Stimulated activated CD8-positive, alpha-beta memory T cell treated with anti-CD3 and anti-CD28 coated beads, Interleukin-2, amount 100 ng/mL, for 48 hours (primary cell): ENCODE results near the gene ALKBH1.
"Not testable (repeated sequence)": the region's sequence is repeated elsewhere in the genome, so short reads cannot be mapped to it uniquely, and the experiment has no call there.

Source experiments
- DNase-seq, 2 donors: peaks; one replicate each; pipeline ENCODE4 v3.0.0-alpha.2; 2020; ENCODE audit warnings: low read depth in 2 of 2

ALKBH1 gene

DNA sequence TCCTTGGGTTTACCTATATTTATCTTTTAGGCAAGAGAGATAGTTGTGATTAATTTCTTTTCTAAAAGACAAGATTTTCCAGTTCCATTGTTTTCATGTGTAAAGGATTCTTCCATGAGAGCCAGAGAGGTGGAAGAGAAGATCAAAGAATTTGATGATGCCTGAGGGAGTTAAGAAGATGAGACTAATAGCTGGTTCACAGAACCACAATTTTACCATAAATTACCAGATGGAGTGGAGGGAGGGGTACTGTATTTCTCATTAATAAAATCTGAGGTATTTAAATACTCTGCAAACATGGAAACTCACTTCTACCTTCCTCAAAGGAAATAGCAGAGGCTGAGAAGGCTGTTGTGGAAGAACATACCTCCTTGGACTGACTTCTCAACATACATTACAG, 34.6 kb downstream of the ALKBH1 start:
- DNase-seq = no peak

DNA sequence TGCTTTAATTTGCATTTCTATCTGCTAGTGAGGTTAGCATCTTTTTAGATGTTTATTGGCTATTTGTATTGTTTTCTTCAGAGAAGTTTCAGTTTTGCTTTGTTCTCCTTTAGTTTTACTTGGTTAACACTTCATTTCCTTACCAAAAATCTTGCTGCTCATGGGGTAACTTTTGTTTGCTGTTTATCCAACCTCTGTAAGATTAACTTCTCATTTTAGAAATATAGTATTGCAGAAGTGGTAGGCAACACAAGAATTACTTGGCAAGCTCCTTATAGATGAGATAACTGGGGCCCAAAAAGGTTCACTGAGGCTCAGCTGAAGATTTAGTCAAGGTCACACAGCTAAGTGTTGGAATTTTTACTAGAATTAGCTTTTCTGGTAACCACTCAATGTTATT, 40.5 kb downstream of the ALKBH1 start:
- DNase-seq = no peak

DNA sequence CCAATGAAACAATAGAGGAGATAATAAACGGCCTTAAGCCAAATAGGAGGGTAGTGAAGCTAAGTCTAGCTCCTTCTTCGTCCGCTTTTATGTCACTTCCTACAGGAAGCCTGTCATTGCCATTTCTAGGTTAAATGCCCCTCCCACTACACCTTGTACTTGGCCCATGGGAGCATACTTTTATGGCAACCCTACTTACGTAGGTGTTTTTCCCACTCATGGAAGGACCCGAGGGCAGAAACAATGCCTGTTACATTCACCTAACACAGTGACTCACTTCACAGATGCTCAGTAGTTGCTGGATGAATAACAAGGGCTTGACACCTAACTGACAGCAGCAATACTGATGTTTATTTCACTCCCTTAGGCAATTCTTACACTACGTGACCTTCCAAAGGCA, 44.5 kb downstream of the ALKBH1 start:
- DNase-seq = no peak

DNA sequence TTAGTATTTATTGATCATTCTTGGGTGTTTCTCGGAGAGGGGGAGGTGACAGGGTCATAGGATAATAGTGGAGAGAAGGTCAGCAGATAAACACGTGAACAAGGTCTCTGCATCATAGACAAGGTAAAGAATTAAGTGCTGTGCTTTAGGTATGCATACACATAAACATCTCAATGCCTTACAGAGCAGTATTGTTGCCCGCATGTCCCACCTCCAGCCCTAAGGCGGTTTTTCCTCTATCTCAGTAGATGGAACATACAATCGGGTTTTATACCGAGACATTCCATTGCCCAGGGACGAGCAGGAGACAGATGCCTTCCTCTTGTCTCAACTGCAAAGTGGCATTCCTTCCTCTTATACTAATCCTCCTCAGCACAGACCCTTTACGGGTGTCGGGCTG, 46.3 kb downstream of the ALKBH1 start:
- DNase-seq = not testable (repeated sequence)

GRCh38 chr14:77660754-77661153, 47.1 kb downstream of the ALKBH1 start:
- no peak for DNase-seq

DNA sequence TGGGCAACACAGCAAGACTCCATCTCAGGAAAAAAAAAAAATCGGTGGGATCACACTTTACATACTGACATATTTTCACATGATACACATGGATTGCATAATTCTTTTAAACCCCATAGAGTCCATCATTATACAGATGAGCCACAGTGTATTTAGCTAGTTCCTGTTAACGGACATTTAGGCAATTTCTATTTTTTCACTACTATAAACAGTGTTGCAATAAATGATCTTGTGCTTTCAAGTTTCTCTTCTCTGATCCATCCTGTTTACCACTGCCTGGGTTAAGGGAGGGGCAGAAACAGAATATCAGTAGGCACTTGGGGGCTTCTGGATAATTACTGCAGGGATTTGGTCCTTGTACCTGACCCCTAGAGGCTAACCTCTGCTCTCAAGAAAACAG, 48.0 kb downstream of the ALKBH1 start:
- DNase-seq = no peak

- no peak for DNase-seq
These were observed 50.5 kb downstream of the ALKBH1 start for GRCh38 chr14:77657280-77657679.

DNA sequence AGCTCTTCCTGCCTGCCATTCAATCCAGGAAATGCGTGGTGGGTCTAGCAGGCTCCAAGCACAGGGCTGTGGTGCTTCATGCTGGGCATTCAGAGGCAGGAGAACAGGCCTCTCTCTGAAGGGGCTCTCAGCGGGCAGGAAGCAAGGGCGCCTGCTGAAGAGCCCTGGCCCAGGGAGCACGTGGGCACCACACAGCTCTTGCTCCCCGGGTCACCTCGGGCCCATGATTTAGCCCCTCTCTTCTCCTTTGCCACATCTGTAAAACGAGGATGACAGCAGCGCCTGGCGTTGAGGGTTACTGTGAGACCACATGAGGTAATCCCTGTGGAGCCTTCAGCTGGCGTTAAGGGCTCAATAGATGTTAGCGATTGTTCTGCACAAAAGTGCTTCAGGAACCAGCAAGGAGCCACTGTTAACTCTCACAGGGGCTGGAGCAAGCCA, 53.8 kb downstream of the ALKBH1 start:
- no peak for DNase-seq

- no peak for DNase-seq
These were observed 58.5 kb downstream of the ALKBH1 start for GRCh38 chr14:77649326-77649725.

DNA sequence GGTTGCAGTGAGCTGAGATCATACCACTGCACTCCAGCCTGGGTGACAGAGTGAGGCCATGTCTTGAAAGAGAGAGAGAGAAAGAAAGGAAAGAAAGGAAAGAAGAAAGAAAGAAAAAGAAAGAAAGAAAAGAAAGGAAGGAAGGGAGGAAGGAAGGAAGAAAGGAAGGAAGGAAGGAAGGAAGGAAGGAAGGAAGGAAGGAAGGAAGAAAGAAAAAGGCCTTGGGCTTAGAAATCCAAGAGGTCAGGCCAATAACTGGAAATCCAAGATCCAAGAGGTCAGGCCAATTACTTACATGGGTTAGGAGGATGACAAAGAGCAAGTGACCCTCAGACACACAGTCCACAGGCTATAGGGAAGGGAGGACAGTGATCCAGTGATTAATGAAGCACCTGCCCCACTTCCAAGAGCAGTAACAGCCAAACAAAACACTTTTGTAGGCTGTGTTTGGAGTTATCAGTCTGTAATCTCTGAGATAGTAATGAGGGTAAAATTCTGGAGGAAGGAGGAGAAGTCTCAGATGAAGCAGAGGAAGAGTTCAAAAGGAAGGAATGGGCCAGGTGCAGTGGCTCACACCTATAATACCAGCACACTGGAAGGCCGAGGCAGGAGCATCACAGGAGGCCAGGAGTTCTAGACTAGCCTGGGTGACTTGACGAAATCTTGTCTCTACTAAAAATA, 59.2 kb downstream of the ALKBH1 start:
- DNase-seq = no peak

- DNase-seq = no peak
These were observed 60.0 kb downstream of the ALKBH1 start for GRCh38 chr14:77647853-77648252.

DNA sequence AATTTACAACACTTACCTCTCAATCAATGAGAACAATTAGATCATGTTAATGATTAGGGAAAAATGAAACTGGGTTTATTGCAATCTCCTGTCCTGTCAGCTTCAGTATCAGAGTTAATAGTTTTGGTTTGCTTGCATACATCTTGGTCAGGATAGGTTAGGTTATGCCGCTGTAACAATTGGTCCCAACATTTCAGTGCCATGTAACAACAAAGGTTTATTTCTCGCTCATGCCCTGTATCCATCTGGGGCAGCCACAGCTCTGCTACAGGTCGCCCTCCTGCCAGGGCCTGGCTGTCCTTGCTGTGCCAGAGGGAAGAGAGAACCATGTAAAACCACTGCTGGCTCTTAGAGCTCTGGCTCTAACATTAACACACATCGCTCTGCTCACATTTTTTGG, 60.9 kb downstream of the ALKBH1 start:
- no peak for DNase-seq

DNA sequence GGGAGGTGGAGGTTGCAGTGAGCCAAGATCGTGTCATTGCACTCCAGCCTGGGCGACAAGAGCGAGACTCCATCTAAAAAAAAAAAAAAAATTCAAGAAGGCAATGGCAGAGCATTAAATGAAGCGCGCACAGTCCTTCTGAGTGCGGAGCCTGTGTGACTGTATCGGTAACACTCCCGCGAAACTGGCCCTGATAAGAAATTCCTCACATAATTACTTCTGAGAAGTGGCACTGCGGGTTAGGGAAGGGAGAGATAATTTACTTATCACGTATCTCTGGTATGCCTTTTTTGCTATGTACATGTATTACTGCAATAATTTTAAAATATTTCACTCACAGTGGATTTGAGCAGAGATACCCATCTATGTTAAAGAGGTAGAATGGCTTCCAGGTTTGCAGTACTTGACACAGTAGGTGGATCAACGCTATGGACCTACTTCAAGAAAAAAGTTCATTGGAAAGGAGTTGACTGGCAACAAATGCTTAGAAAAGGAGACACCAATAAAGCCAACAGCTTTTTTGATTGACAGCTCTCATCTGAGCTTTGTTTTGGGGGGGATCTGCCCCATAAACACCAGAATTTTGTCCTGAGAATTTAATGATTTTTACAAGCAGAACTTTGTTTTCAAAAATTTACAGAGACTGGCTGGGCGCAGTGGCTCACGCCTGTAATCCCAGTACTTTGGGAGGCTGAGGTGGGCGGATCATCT, 62.1 kb downstream of the ALKBH1 start:
- DNase-seq = no peak

DNA sequence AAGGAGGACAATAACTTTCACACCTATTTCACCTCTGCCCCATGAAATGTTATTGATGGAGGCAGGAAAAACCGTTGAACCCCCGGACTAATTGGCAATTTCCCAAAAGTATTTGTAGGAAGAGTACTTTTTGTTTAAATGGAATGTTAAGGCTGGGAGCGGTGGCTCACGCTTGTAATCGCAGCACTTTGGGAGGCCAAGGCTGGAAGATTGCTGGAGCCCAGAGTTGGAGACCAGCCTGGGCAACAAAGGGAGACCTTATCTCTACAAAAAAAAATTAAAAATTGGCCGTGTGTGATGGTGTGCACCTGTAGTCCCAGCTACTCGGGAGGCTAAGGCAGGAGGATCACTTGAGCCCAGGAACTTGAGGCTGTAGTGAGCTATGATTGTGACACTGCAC, 65.4 kb downstream of the ALKBH1 start:
- DNase-seq = no peak

GRCh38 chr14:77641534-77642341, 66.1 kb downstream of the ALKBH1 start:
- peak; percentile 53 to 57 for DNase-seq

GRCh38 chr14:77640756-77641533, 66.9 kb downstream of the ALKBH1 start:
- no peak for DNase-seq

DNA sequence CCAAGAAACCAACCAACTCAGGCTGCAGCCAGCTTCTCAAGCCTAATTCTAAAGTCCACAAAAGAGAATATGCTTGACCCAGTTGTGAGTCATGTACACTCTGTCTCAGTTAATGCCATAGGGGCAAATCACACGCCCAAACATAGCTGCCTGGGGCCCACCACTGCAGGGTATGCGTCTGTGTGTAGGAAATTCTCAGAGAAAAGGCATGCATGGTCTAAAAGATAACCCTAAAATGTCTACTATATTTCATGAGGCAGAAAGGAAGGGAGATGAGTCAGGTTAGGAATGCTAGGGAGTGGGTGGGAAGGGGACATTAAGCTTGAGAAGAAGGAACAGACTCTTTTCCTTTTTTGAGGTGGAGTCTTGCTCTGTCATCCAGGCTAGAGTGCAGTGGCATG, 69.1 kb downstream of the ALKBH1 start:
- no peak for DNase-seq

- DNase-seq = not testable (repeated sequence)
These were observed 72.0 kb downstream of the ALKBH1 start for GRCh38 chr14:77635869-77636268.

DNA sequence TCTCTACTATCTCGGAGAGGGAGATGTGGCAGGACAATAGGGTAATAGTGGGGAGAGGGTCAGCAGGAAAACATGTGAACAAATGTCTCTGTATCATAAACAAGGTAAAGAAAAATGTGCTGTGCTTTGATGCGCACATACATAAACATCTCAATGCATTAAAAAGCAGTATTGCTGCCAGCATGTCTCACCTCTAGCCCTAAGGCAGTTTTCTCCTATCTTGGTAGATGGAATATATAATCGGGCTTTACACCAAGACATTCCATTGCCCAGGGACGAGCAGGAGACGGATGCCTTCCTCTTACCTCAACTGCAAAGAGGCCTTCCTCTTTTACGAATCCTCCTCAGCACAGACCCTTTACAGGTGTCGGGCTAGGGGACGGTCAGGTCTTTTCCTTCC, 72.4 kb downstream of the ALKBH1 start:
- not testable (repeated sequence) for DNase-seq

GRCh38 chr14:77630111-77630510, 77.7 kb downstream of the ALKBH1 start:
- no peak for DNase-seq

GRCh38 chr14:77625360-77625759, 82.5 kb downstream of the ALKBH1 start:
- DNase-seq = no peak

DNA sequence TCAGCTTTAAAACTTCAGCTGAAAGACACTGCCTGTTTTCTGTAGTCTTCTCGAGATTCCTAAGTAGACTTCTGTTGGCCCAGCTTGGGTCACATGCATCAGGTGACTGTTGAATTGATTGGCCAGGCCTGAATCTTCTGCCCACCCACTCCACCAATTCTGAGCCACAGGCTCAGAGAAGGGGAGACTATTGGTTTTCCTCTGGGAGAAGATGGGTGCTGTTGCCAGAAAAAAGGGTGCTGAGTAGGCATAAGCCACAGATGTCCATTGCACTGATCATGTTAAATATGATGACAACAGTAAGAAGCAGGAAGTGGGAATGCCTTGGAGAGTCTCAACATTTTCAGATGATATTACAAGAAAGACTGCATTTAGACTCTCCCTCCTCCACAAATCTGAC, 84.6 kb downstream of the ALKBH1 start:
- DNase-seq = no peak
